OCI-LY7 (cell line): ENCODE results near the gene ADPRS. TPM values are rescaled to one million over a fixed set of nuclear protein-coding genes. Genes with fewer than 3 reads are reported as not detected.

Experiments
- BruUV-seq: library from RNA; stranded (reverse); fragments of 400-500 nt; replicated peaks from 2 replicates; lab custom pipeline; 2021; lab: Mats Ljungman, UMichigan
- CTCF ChIA-PET: fragments of 300-600 bp; sonication (Branson Sonifier 250); formaldehyde crosslinking; loops from one replicate; lab custom pipeline; 2022; ENCODE audit warnings: antibody characterized with exemption; ENCODE audit not compliant: unreplicated experiment; lab: Charles Lee
- POLR2A ChIA-PET: fragments of 300-600 bp; sonication (Branson Sonifier 250); formaldehyde crosslinking; loops from one replicate; lab custom pipeline; 2022; ENCODE audit warnings: antibody characterized with exemption; lab: Charles Lee
- DNase-seq: peaks from one replicate; pipeline ENCODE4 v3.0.0-alpha.2; 2015; ENCODE audit warnings: low spot score
- H2AFZ ChIP-seq: fragments of 200-600 bp; sonication (generic), shearing (Covaris generic); 2 replicates; pipeline ENCODE4 v1.6.1; 2014; ENCODE audit warnings: mild to moderate bottlenecking, antibody characterized with exemption, low read length, moderate library complexity
- H3K27ac ChIP-seq: fragments of 200-600 bp; sonication (generic); 2 replicates; pipeline ENCODE4 v1.5.1; 2014; ENCODE audit warnings: mixed run types, low read depth, mild to moderate bottlenecking, moderate library complexity, low read length, inconsistent platforms; ENCODE audit not compliant: poor library complexity, severe bottlenecking
- H3K36me3 ChIP-seq: fragments of 200-600 bp; sonication (generic); 2 replicates; pipeline ENCODE4 v1.6.1; 2014; ENCODE audit warnings: mild to moderate bottlenecking, antibody characterized with exemption, low read length, moderate library complexity, mixed read lengths; ENCODE audit not compliant: insufficient read depth
- H3K4me1 ChIP-seq: fragments of 200-600 bp; sonication (generic); 2 replicates; pipeline ENCODE4 v1.5.1; 2014; ENCODE audit warnings: mild to moderate bottlenecking, low read length; ENCODE audit not compliant: insufficient read depth, poor library complexity, severe bottlenecking
- H3K4me2 ChIP-seq: fragments of 200-600 bp; sonication (generic); 2 replicates; pipeline ENCODE4 v1.6.1; 2014; ENCODE audit warnings: mild to moderate bottlenecking, low read length
- H3K4me3 ChIP-seq: fragments of 200-600 bp; sonication (generic); 2 replicates; pipeline ENCODE4 v1.5.1; 2014; ENCODE audit warnings: mild to moderate bottlenecking, low read depth, low read length; ENCODE audit not compliant: poor library complexity, severe bottlenecking
- H3K79me2 ChIP-seq: fragments of 200-600 bp; sonication (generic); 2 replicates; pipeline ENCODE4 v1.6.1; 2016; ENCODE audit warnings: low read depth, mild to moderate bottlenecking, low read length, moderate library complexity, mixed read lengths; ENCODE audit not compliant: insufficient read depth
- H3K9me2 ChIP-seq: fragments of 200-600 bp; sonication (generic); 2 replicates; pipeline ENCODE4 v1.6.1; 2016; ENCODE audit warnings: mild to moderate bottlenecking, low read length, mixed read lengths; ENCODE audit not compliant: insufficient read depth
- H3K9me3 ChIP-seq: fragments of 200-600 bp; sonication (generic); 2 replicates; pipeline ENCODE4 v1.6.1; 2014; ENCODE audit warnings: mild to moderate bottlenecking, mixed run types, low read length, mixed read lengths
- H4K20me1 ChIP-seq: fragments of 200-600 bp; sonication (generic); 2 replicates; pipeline ENCODE4 v1.6.1; 2014; ENCODE audit warnings: mild to moderate bottlenecking, antibody characterized with exemption, low read length, moderate library complexity, mixed read lengths; ENCODE audit not compliant: insufficient read depth
- CTCF ChIP-seq: fragments of 200-600 bp; sonication (generic); conservative IDR thresholded peaks from 2 replicates; pipeline ENCODE4 v1.5.1; 2014; ENCODE audit warnings: mild to moderate bottlenecking, antibody characterized with exemption, low read length, moderate library complexity, mixed read lengths
- EZH2phosphoT487 ChIP-seq: fragments of 200-600 bp; sonication (generic); IDR thresholded peaks from 2 replicates; pipeline ENCODE4 v1.6.1; 2018; ENCODE audit warnings: low read depth, borderline replicate concordance, mild to moderate bottlenecking, mixed run types, antibody characterized with exemption, low read length, moderate library complexity, mixed read lengths
- intact Hi-C: fragments of 100-400 bp; cut with micrococcal nuclease; formaldehyde crosslinking; loops from one replicate; pipeline ENCODE4 v1.10.0; 2022; ENCODE audit not compliant: unreplicated experiment
- total RNA-seq, 2 experiments: library from RNA; depleted of rRNA in 1 of 2; stranded (reverse); fragments of >200 nt in 1 of 2; shearing (Covaris generic) in 1 of 2; gene quantifications; 2 replicates each; pipeline ENCODE4 v1.2.3, GENCODE V29; 2014 to 2022

Gene ADPRS
- total RNA-seq, 2 experiments from 2014 or later, result 29.3 to 42.3 TPM

DNA sequence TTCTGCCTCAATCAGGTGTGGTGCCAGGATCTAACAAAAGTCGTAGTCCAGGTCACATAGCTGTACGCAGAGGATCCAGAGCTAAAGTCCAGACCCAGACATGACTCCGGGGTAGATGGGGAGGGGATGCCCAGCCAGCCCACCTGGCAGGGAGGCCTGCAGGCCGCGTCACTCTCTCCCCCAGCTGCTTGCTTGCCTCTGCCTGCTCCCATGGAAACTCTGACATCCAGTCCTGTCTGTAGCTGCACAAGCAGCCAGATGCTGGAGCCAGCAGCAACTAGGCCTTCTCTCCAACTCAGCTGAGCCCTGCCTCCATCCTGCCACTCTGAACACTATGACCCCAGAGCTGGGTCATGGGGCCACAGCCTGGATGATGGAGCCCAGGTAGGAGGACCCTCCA lies 28.2 kb downstream of the ADPRS start:
- POLR2A ChIA-PET, result no interaction called here
- Histone ChIP-seq H3K9me3 (no peaks in the 10 kb centered on the region), H3K79me2 (no peaks in the 10 kb centered on the region), H3K36me3 (no peaks in the 10 kb centered on the region), H2AFZ (no peak overlapping the region), H3K9me2 (no peaks in the 10 kb centered on the region), H3K27ac (no peak overlapping the region), H3K4me1 (no peaks in the 10 kb centered on the region), H3K4me3 (no peak overlapping the region), H4K20me1 (no peaks in the 10 kb centered on the region), H3K4me2 (no peak overlapping the region)
- CTCF ChIA-PET, result no interaction called here
- DNase-seq, result no peak
- TF ChIP-seq EZH2phosphoT487, result no peak
- no peak for TF ChIP-seq CTCF
- BruUV-seq, result no TSS peak
- intact Hi-C loops, result no loop called here

GRCh38 chr1:36118447-36119204 lies 29.9 kb downstream of the ADPRS start:
- no peak for TF ChIP-seq EZH2phosphoT487
- TF ChIP-seq CTCF, result no peak
- Histone ChIP-seq H3K4me1 (peaks cover 9% of the 10 kb centered on the region), H3K79me2 (no peaks in the 10 kb centered on the region), H3K9me3 (no peaks in the 10 kb centered on the region), H3K4me3 (no peak overlapping the region), H3K36me3 (no peaks in the 10 kb centered on the region), H3K9me2 (no peaks in the 10 kb centered on the region), H3K27ac (no peak overlapping the region), H3K4me2 (no peak overlapping the region), H2AFZ (no peak overlapping the region), H4K20me1 (no peaks in the 10 kb centered on the region)
- ChIA-PET POLR2A (interaction anchor here (0.7 to 1.0 kb wide), 2 partner anchors 23 to 349 kb away, joined by 3 to 8 read pairs; no protein-coding TSS in a partner anchor), CTCF (no interaction called here)
- no peak for DNase-seq
- BruUV-seq, result no TSS peak
- intact Hi-C loops, result no loop called here

GRCh38 chr1:36119456-36119855 lies 30.8 kb downstream of the ADPRS start:
- intact Hi-C loops, result no loop called here
- Histone ChIP-seq H3K79me2 (no peaks in the 10 kb centered on the region), H3K9me2 (no peaks in the 10 kb centered on the region), H3K4me2 (no peak overlapping the region), H3K36me3 (no peaks in the 10 kb centered on the region), H3K4me3 (no peak overlapping the region), H2AFZ (no peak overlapping the region), H3K9me3 (no peaks in the 10 kb centered on the region), H3K4me1 (peaks cover 12% of the 10 kb centered on the region), H3K27ac (no peak overlapping the region), H4K20me1 (no peaks in the 10 kb centered on the region)
- no peak for DNase-seq
- BruUV-seq, result no TSS peak
- ChIA-PET CTCF (no interaction called here), POLR2A (interaction anchor here (1.0 kb wide), 1 partner anchor 24 kb away, joined by 3 read pairs; no protein-coding TSS in a partner anchor)
- TF ChIP-seq EZH2phosphoT487, result no peak
- TF ChIP-seq CTCF, result no peak
